ENCODE results near the gene SH3RF3. TPM values are rescaled to one million over a fixed set of nuclear protein-coding genes. Genes with fewer than 3 reads are reported as not detected.

SH3RF3 gene
- total RNA-seq, 2 donors from 2014 or later = 8.0 to 8.8 TPM

- Histone ChIP-seq H3K27ac (peak overlapping the region; percentile 26 to 42), H3K36me3 (no peaks in the 10 kb centered on the region), H3K27me3 (no peaks in the 10 kb centered on the region), H3K9me3 (no peaks in the 10 kb centered on the region), H3K4me3 (no peak overlapping the region), H3K4me1 (peaks cover 0 to 37% of the 10 kb centered on the region in 2 donors)
- peak; percentile 40 for DNase-seq (ENCODE audit: low spot score)
- TF ChIP-seq, protein P1, sequence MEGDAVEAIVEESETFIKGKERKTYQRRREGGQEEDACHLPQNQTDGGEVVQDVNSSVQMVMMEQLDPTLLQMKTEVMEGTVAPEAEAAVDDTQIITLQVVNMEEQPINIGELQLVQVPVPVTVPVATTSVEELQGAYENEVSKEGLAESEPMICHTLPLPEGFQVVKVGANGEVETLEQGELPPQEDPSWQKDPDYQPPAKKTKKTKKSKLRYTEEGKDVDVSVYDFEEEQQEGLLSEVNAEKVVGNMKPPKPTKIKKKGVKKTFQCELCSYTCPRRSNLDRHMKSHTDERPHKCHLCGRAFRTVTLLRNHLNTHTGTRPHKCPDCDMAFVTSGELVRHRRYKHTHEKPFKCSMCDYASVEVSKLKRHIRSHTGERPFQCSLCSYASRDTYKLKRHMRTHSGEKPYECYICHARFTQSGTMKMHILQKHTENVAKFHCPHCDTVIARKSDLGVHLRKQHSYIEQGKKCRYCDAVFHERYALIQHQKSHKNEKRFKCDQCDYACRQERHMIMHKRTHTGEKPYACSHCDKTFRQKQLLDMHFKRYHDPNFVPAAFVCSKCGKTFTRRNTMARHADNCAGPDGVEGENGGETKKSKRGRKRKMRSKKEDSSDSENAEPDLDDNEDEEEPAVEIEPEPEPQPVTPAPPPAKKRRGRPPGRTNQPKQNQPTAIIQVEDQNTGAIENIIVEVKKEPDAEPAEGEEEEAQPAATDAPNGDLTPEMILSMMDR (IDR thresholded peaks at IDR 0.05) = no peak
Observed at GRCh38 chr2:109350526-109350925, 221.5 kb downstream of the SH3RF3 start.

DNA sequence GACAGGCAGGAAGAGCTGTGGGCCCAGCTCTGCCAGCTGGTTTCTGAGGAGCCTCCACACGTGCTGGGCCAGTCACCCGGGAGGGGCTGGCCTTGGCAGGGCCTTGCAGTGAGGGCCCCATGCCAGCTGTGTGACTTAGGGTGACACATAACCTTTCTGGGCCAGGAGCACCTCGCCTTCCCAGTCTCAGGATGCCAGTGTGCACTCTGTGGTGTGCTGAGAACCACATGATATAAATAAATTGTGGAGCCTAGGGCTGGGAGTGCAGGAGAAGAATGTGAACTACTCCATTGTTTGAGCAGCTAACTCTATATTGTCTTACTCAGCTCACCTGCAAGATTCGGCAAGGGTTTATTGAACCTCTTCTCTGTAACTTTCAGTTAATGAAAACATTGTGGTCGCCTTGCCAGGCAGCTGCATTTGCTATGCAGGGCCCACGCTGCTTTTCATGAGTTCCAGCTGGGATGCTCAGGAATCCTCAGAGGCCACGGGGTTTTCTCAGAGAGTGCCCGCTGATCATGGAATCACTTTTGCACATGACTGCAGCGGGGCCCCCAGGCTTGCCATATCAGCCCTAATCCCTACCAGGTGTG, 222.3 kb downstream of the SH3RF3 start:
- peak; percentile 59 for DNase-seq (ENCODE audit: low spot score)
- TF ChIP-seq, protein P1 (IDR thresholded peaks at IDR 0.05) = no peak
- no peaks in the 10 kb centered on the region for H3K9me3 ChIP-seq
- no peak overlapping the region for H3K4me3 ChIP-seq
- no peaks in the 10 kb centered on the region for H3K36me3 ChIP-seq
- peak overlapping the region in 1 of 2 donors; percentile 10 for H3K27ac ChIP-seq
- H3K27me3 ChIP-seq = no peaks in the 10 kb centered on the region
- peaks cover 0 to 37% of the 10 kb centered on the region in 2 donors for H3K4me1 ChIP-seq

DNA sequence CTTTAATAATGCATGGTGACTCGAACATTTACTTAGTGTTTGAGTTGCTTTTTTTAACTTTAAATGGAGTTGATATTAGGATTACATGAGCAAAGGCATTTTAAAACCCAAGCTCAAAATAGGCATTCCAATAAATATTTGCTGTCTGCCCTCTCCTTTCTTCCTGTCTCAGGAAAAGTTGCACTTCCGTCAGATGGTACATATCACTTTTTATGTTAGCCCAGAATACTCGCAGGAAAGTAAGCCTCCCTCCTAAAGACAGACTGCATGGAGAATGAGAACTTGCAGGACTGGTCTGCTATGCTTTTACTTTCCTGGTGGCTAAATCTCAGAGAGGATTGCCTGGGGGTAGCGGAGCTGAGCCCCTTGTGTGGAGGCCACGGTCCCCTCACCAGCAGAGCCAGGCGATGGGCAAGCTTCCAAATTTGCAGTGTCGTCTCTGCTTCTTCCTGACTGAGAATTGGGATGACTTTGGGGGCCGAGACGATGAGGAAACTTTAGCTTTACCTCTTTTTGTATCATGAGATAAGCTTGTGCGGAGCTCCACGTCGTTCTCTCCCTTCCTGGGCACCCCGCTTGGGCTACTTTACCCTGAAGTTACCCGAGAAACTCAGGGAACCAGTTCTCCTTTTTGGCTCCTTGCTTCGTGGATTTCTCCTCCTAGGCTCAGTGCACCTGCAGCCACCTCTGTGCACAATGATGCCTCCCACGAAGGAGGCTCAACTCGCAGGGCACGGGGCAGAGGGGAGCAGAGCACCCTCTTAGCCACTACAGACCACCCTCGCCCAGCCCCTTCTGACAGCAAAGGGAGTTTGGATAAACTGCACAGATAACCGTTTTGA, 223.3 kb downstream of the SH3RF3 start:
- Histone ChIP-seq H3K4me1 (peaks cover 0 to 37% of the 10 kb centered on the region in 2 donors), H3K27me3 (no peaks in the 10 kb centered on the region), H3K4me3 (no peak overlapping the region), H3K9me3 (no peaks in the 10 kb centered on the region), H3K27ac (no peak overlapping the region), H3K36me3 (no peaks in the 10 kb centered on the region)
- TF ChIP-seq, protein P1 (IDR thresholded peaks at IDR 0.05) = no peak
- peak; percentile 50 for DNase-seq (ENCODE audit: low spot score)

DNA sequence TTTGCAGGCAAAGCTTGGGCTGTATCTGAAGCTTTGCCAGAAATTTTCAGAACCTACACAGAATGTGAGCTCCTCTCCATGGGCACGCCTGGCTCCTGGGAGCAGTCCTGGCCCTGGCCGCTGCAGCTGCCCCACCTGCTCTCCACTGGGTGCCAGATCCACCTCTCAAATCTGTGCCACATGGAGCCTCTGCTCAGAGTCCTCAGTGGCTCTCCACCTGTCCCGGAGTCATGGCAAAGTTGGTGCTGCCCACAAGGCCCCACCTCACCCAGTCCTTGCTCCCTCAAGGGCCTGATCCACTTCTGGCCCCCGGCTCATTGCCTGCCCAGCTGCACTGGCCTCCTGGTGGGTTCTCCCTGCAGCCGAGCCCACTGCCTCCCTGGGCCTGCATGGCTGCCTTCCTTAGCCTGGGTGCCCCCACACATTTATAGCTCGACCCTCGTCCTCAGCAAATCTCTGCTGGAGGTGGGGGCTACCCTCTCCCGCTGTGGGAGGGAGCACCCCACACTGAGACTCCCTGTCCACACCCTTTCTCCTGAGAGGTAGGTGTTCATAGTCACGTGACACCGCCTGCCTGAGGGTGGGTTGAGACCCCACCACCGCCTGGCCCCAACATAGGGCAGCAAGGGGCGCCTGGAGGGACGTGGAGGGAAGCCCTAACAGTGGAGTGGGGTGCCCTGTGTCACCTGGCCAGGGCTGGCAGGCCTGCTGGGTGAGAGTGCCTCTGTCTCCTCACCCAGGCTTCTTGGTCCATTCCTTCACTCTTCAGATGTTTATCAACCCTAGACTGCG, 224.1 kb downstream of the SH3RF3 start:
- Histone ChIP-seq H3K27ac (no peak overlapping the region), H3K27me3 (no peaks in the 10 kb centered on the region), H3K9me3 (peaks cover 0 to 2% of the 10 kb centered on the region in 2 donors), H3K4me1 (peaks cover 0 to 37% of the 10 kb centered on the region in 2 donors), H3K4me3 (no peak overlapping the region), H3K36me3 (no peaks in the 10 kb centered on the region)
- TF ChIP-seq, protein P1 (IDR thresholded peaks at IDR 0.05) = no peak
- DNase-seq (ENCODE audit: low spot score) = peak; percentile 47

- TF ChIP-seq, protein P1 (IDR thresholded peaks at IDR 0.05) = no peak
- Histone ChIP-seq H3K4me1 (peaks cover 0 to 28% of the 10 kb centered on the region in 2 donors), H3K9me3 (peaks cover 0 to 6% of the 10 kb centered on the region in 2 donors)
Observed at GRCh38 chr2:109353806-109354745, 225.1 kb downstream of the SH3RF3 start.

More at GRCh38 chr2:109353806-109354745, 225.1 kb downstream of the SH3RF3 start:
- Histone ChIP-seq H3K4me3 (no peak overlapping the region), H3K27me3 (no peaks in the 10 kb centered on the region), H3K27ac (no peak overlapping the region), H3K36me3 (no peaks in the 10 kb centered on the region)
- DNase-seq (ENCODE audit: low spot score) = peak; percentile 34
